ENCODE results near the gene VPS37B. TPM values are rescaled to one million over a fixed set of nuclear protein-coding genes. Genes with fewer than 3 reads are reported as not detected.

The VPS37B gene
- total RNA-seq, 4 donors from 2014 or later = 23.4 to 47.4 (median 29.3) TPM

- Histone ChIP-seq H3K27me3 (no peaks in the 10 kb centered on the region), H3K27ac (peak overlapping the region; percentile 78 to 86 (median 83)), H3K9me3 (no peaks in the 10 kb centered on the region), H3K4me1 (peaks cover 0 to 94% (median 27%) of the 10 kb centered on the region in 3 donors), H3K36me3 (peaks cover 0 to 53% of the 10 kb centered on the region in 2 donors), H3K4me3 (no peak overlapping the region)
- TF ChIP-seq EP300 (IDR thresholded peaks at IDR 0.05) = no peak
- no peak for TF ChIP-seq POLR2A (IDR thresholded peaks at IDR 0.05)
- no peak for TF ChIP-seq POLR2AphosphoS5 (IDR thresholded peaks at IDR 0.05)
- TF ChIP-seq CTCF (IDR thresholded peaks at IDR 0.05) = no peak
- WGBS, 2 donors (ENCODE audit: low coverage in 1 of 2) = 69 to 84% methylated on average over 2 to 11 of the region's 11 CpGs
- no peak for ATAC-seq
Observed at GRCh38 chr12:122870163-122870842, 25.6 kb downstream of the VPS37B start.

GRCh38 chr12:122869207-122869973 lies 26.5 kb downstream of the VPS37B start:
- no peak overlapping the region for H3K4me3 ChIP-seq
- 87 to 88% methylated on average over 5 of the region's 8 CpGs for WGBS, 2 donors (ENCODE audit: low coverage in 1 of 2)
- no peaks in the 10 kb centered on the region for H3K27me3 ChIP-seq
- ATAC-seq = no peak
- H3K9me3 ChIP-seq = no peaks in the 10 kb centered on the region
- H3K36me3 ChIP-seq = peaks cover 0 to 63% of the 10 kb centered on the region in 2 donors
- H3K27ac ChIP-seq = peak overlapping the region in 2 of 4 donors; percentile 19 to 86
- peaks cover 0 to 89% (median 27%) of the 10 kb centered on the region in 3 donors for H3K4me1 ChIP-seq
- TF ChIP-seq POLR2A (IDR thresholded peaks at IDR 0.05) (no peak), EP300 (IDR thresholded peaks at IDR 0.05) (no peak), POLR2AphosphoS5 (IDR thresholded peaks at IDR 0.05) (no peak)

- peaks cover 0 to 66% of the 10 kb centered on the region in 2 donors for H3K36me3 ChIP-seq
- ATAC-seq = no peak
- no peak overlapping the region for H3K4me3 ChIP-seq
- peaks cover 0 to 82% (median 27%) of the 10 kb centered on the region in 3 donors for H3K4me1 ChIP-seq
- TF ChIP-seq POLR2A (IDR thresholded peaks at IDR 0.05) = no peak
- no peak for TF ChIP-seq CTCF (IDR thresholded peaks at IDR 0.05)
- TF ChIP-seq POLR2AphosphoS5 (IDR thresholded peaks at IDR 0.05) = no peak
- no peak for TF ChIP-seq EP300 (IDR thresholded peaks at IDR 0.05)
- peak overlapping the region in 3 of 4 donors; percentile 48 to 70 (median 64) for H3K27ac ChIP-seq
- no peaks in the 10 kb centered on the region for H3K9me3 ChIP-seq
- H3K27me3 ChIP-seq = no peaks in the 10 kb centered on the region
- WGBS, 2 donors (ENCODE audit: low coverage in 1 of 2) = 86 to 88% methylated on average over 10 to 12 of the region's 13 CpGs
Observed at GRCh38 chr12:122868471-122869177, 27.3 kb downstream of the VPS37B start.

- Histone ChIP-seq H3K27me3 (no peaks in the 10 kb centered on the region), H3K4me1 (peaks cover 0 to 82% (median 32%) of the 10 kb centered on the region in 3 donors), H3K36me3 (peaks cover 0 to 66% of the 10 kb centered on the region in 2 donors), H3K4me3 (no peak overlapping the region), H3K9me3 (no peaks in the 10 kb centered on the region), H3K27ac (peak overlapping the region in 3 of 4 donors; percentile 48 to 70 (median 64))
- WGBS, 2 donors (ENCODE audit: low coverage in 1 of 2) = 69 to 83% methylated on average over 2 to 8 of the region's 33 CpGs
- ATAC-seq = peak; percentile 6
- TF ChIP-seq CTCF (IDR thresholded peaks at IDR 0.05) (peak in 3 of 4 experiments; percentile 7 to 36 (median 16)), POLR2AphosphoS5 (IDR thresholded peaks at IDR 0.05) (no peak)
Observed at GRCh38 chr12:122867691-122868461, 28.0 kb downstream of the VPS37B start.

Measured in gastroesophageal sphincter (tissue), 4 donors.